ENCODE data around the gene PRDX6.

The PRDX6 gene

DNA sequence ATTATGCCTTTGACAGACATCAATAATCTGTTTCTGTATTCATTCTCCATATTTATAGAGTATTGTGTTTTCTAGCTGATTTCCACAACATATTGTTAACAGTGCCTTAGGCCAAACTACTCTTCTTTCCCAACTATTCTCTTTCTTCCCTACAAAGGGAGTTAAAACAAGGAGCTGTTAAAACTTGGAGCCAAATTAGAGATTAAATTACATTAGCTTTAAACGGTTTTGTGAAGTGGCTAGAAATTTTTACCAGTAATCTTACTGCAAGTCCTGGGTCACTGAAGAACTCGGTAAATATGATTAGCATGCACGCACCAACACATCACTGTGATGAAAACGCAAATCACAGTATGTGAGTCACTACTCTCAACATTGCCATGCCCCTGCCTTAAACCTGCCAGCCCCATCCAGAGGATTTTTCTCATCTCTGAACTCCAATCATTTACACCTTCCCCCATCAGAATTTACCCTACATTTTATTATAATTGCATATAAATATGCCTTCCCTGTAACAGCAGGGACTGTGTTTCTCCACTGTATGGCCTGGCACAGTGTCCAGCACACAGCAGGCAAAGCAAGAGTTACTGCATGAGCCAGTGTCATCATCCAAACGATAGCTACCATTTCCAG, 1.5 kb upstream of the PRDX6 start:
- Histone ChIP-seq H3K27me3 (ENCODE audit: insufficient read depth, poor library complexity, severe bottlenecking) (no peaks in the 10 kb centered on the region), H3K4me3 (ENCODE audit: severe bottlenecking) (peak overlapping the region; percentile 59), H3K9me3 (ENCODE audit: severe bottlenecking) (peaks cover 3% of the 10 kb centered on the region), H3K4me1 (ENCODE audit: insufficient read depth, poor library complexity, severe bottlenecking) (peaks cover 34% of the 10 kb centered on the region), H3K27ac (ENCODE audit: poor library complexity, severe bottlenecking) (peak overlapping the region; percentile 79), H3K36me3 (ENCODE audit: low read depth) (peaks cover 25% of the 10 kb centered on the region)
- no peak for DNase-seq (ENCODE audit: low spot score)
- peak; percentile 61 for ATAC-seq (ENCODE audit: low read depth)
- TF ChIP-seq CTCF (IDR thresholded peaks at IDR 0.05; ENCODE audit: poor library complexity, severe bottlenecking) = no peak

DNA sequence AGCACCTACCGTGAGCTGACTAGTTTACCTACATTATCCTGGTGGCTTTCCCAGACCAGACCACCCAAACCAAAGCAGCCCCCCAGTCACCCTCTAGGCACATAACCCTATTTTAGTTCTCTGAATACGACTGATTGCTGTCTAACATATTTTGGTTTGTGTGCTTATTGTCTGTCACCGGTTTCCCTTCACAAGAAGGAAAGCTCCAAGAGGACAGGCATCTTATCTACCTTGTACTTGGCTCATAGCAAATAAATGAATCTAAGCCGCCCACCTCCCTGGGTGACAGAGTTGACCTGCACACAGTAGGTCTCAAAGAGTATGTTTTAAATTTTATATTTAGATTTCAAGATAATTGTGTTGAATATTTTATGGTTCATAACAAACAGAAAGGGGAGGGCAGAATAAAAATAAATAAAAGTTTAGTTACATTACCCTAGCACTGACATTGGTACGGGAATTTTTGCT, 904 bp upstream of the PRDX6 start:
- Histone ChIP-seq H3K4me1 (ENCODE audit: insufficient read depth, poor library complexity, severe bottlenecking) (peaks cover 34% of the 10 kb centered on the region), H3K4me3 (ENCODE audit: severe bottlenecking) (peak overlapping the region; percentile 59), H3K27me3 (ENCODE audit: insufficient read depth, poor library complexity, severe bottlenecking) (no peaks in the 10 kb centered on the region), H3K9me3 (ENCODE audit: severe bottlenecking) (no peaks in the 10 kb centered on the region), H3K27ac (ENCODE audit: poor library complexity, severe bottlenecking) (peak overlapping the region; percentile 79), H3K36me3 (ENCODE audit: low read depth) (peaks cover 31% of the 10 kb centered on the region)
- no peak for TF ChIP-seq CTCF (IDR thresholded peaks at IDR 0.05; ENCODE audit: poor library complexity, severe bottlenecking)
- no peak for ATAC-seq (ENCODE audit: low read depth)
- DNase-seq (ENCODE audit: low spot score) = no peak

DNA sequence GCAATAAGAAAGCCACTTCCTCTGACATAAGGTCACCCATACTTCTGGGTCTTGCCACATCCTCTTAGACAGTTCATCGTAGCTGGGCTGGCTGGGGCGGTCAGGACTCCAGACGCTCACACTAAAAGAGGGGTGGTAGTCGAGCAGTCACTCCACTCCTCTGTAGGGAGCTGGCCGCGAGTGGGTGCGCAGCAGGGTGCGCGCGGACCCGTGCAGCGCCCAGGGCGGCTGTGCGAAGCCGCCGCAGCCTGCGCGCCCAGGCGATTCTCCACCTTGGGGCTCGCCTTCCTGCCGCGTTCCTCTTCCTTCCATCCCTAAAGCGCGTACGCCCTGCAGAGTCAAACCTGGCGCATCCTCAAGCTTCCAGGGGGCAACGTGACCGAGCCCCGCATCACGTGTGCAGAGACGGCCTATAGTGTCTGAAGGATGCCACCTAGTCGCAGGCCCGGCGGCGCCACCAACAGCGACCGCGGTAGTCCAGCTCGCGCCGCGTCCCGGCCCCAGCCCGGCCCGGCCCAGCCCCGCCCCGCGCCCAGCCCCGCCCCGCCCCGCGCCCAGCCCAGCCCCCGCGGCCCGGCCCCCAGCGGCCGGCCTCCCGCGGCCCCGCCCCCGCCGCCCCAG, 360 bp upstream of the PRDX6 start:
- DNase-seq (ENCODE audit: low spot score) (peak; percentile 88), ATAC-seq (ENCODE audit: low read depth) (peak; percentile 65)
- Histone ChIP-seq H3K27ac (ENCODE audit: poor library complexity, severe bottlenecking) (peak overlapping the region; percentile 79), H3K36me3 (ENCODE audit: low read depth) (peaks cover 36% of the 10 kb centered on the region), H3K27me3 (ENCODE audit: insufficient read depth, poor library complexity, severe bottlenecking) (no peaks in the 10 kb centered on the region), H3K4me3 (ENCODE audit: severe bottlenecking) (peak overlapping the region; percentile 59), H3K9me3 (ENCODE audit: severe bottlenecking) (no peaks in the 10 kb centered on the region), H3K4me1 (ENCODE audit: insufficient read depth, poor library complexity, severe bottlenecking) (peaks cover 34% of the 10 kb centered on the region)
- TF ChIP-seq CTCF (IDR thresholded peaks at IDR 0.05; ENCODE audit: poor library complexity, severe bottlenecking) = no peak

DNA sequence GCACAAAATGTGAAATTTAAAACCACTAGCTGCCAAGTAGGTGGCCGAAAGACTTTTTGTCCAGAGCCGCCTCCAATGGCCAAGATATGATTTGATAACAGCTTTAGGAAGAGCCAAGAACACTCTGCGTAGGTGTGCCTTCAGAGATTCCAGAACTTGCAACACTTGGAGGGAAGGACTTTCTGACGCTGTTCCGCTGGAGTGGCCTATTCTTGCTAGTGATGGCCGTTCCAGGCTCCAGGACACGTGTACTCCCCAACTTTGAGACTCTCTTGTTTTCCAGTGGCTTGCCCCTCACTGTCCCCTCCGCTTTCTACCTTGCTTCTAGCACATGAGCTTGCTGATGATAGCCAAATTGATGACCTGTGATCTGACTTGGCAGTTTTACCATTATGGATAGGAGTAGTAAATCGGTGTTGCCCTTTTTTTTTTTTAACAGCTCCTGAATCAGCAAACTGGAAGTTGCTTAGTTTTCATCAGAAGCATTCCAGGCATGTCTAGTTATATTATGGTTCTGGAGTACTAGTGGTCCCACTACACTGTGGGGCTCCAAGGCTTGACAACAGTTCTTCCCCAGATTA, 1.0 kb downstream of the PRDX6 start:
- Histone ChIP-seq H3K27me3 (ENCODE audit: insufficient read depth, poor library complexity, severe bottlenecking) (no peaks in the 10 kb centered on the region), H3K4me1 (ENCODE audit: insufficient read depth, poor library complexity, severe bottlenecking) (peaks cover 32% of the 10 kb centered on the region), H3K36me3 (ENCODE audit: low read depth) (peaks cover 47% of the 10 kb centered on the region), H3K9me3 (ENCODE audit: severe bottlenecking) (no peaks in the 10 kb centered on the region), H3K4me3 (ENCODE audit: severe bottlenecking) (peak overlapping the region; percentile 59), H3K27ac (ENCODE audit: poor library complexity, severe bottlenecking) (peak overlapping the region; percentile 79)
- DNase-seq (ENCODE audit: low spot score) (no peak), ATAC-seq (ENCODE audit: low read depth) (peak; percentile 39)
- no peak for TF ChIP-seq CTCF (IDR thresholded peaks at IDR 0.05; ENCODE audit: poor library complexity, severe bottlenecking)

Data from RWPE2 (cell line).